GM12878 (cell line): Measurements from ENCODE around the gene COX6B1. TPM values are rescaled to one million over a fixed set of nuclear protein-coding genes. Genes with fewer than 3 reads are reported as not detected.

ENCODE experiments used
- ASH2L ChIP-seq: fragments of 300-600, 200-600 bp; sonication (generic); IDR thresholded peaks from 2 replicates; pipeline ENCODE4 v1.6.1; 2017; ENCODE audit warnings: low read depth, mild to moderate bottlenecking, borderline replicate concordance
- EED ChIP-seq: sonication (generic); IDR thresholded peaks from 2 replicates; pipeline ENCODE4 v1.6.1; 2016; ENCODE audit warnings: antibody characterized with exemption, low read depth
- ESRRA ChIP-seq: IDR thresholded peaks from 2 replicates; pipeline ENCODE4 v1.6.1; 2012; ENCODE audit warnings: mild to moderate bottlenecking, low read length, improper control_type of control experiment
- EZH2 ChIP-seq: IDR thresholded peaks from 2 replicates; pipeline ENCODE4 v1.6.1; 2012; ENCODE audit warnings: low read depth, mild to moderate bottlenecking, control low read depth, inconsistent platforms, low read length, borderline replicate concordance; ENCODE audit not compliant: control insufficient read depth
- IKZF1 ChIP-seq: fragments of 450-650 bp; conservative IDR thresholded peaks from 2 replicates; pipeline ENCODE4 v1.6.1; 2017; ENCODE audit warnings: antibody characterized with exemption, mild to moderate bottlenecking
- MAX ChIP-seq: IDR thresholded peaks from 2 replicates; pipeline ENCODE4 v1.6.1; 2012; ENCODE audit warnings: low read depth, low read length, improper control_type of control experiment
- MEF2A ChIP-seq: IDR thresholded peaks from 2 replicates; pipeline ENCODE4 v1.6.1; 2011; ENCODE audit warnings: low read depth, mild to moderate bottlenecking, low read length, moderate library complexity; ENCODE audit not compliant: insufficient read depth
- MTA2 ChIP-seq: fragments of 450-650 bp; IDR thresholded peaks from 2 replicates; pipeline ENCODE4 v1.6.1; 2016; ENCODE audit warnings: low read depth, mild to moderate bottlenecking, moderate library complexity
- NR2C2 ChIP-seq: IDR thresholded peaks from 2 replicates; pipeline ENCODE4 v1.6.1; 2011; ENCODE audit warnings: borderline replicate concordance, low read depth; ENCODE audit not compliant: control insufficient read depth, insufficient read length
- RFX5 ChIP-seq: IDR thresholded peaks from 2 replicates; pipeline ENCODE4 v1.6.1; 2011; ENCODE audit warnings: low read depth, low read length, improper control_type of control experiment
- TBL1XR1 ChIP-seq: IDR thresholded peaks from 2 replicates; pipeline ENCODE4 v1.6.1; 2012; ENCODE audit warnings: low read depth, low read length, improper control_type of control experiment
- ZNF592 ChIP-seq: fragments of 450-650 bp; IDR thresholded peaks from 2 replicates; pipeline ENCODE4 v1.6.1; 2017; ENCODE audit warnings: mild to moderate bottlenecking, moderate library complexity
- polyA plus RNA-seq, 11 experiments: library from polyadenylated mRNA; depleted of rRNA in 4 of 11; unstranded in 6 of 11; stranded (reverse) in 5 of 11; fragments of >200 nt; fragmentation: Nextera tagmentation in 4 of 11; fragmentation: Illumina TruSeq in 1 of 11; extraction: Ambion mirVana in 4 of 11; extraction: Trizol in 1 of 11; gene quantifications; 1 replicate in 1 of 11; 2 replicates in 10 of 11; pipeline versions ENCODE4 v1.2.1 to v1.2.3, GENCODE V29; 2011 to 2016; ENCODE audit warnings: inconsistent platforms in 2 of 11, missing spikeins in 2 of 11, low read depth in 1 of 11
- total RNA-seq, 4 experiments: library from RNA; depleted of rRNA in 3 of 4; stranded (reverse); fragments of >200 nt in 3 of 4; fragmentation: Illumina TruSeq in 1 of 4; extraction: Trizol in 1 of 4; gene quantifications; 2 replicates each; pipeline versions ENCODE4 v1.2.1 to v1.2.3, GENCODE V29; 2013 to 2021
- TF ChIP-seq, protein P1 (sequence below): fragments of 150-350 bp; IDR thresholded peaks from 2 replicates; pipeline ENCODE4 v1.6.1; 2014; ENCODE audit warnings: mild to moderate bottlenecking, low read depth, low read length

COX6B1 gene
- total and polyA plus RNA-seq, 10 of the 15 experiments (the other 5 are each of a cell fraction or from before 2014, with no cell fraction given), result 500 to 1,700 (median 862) TPM

DNA sequence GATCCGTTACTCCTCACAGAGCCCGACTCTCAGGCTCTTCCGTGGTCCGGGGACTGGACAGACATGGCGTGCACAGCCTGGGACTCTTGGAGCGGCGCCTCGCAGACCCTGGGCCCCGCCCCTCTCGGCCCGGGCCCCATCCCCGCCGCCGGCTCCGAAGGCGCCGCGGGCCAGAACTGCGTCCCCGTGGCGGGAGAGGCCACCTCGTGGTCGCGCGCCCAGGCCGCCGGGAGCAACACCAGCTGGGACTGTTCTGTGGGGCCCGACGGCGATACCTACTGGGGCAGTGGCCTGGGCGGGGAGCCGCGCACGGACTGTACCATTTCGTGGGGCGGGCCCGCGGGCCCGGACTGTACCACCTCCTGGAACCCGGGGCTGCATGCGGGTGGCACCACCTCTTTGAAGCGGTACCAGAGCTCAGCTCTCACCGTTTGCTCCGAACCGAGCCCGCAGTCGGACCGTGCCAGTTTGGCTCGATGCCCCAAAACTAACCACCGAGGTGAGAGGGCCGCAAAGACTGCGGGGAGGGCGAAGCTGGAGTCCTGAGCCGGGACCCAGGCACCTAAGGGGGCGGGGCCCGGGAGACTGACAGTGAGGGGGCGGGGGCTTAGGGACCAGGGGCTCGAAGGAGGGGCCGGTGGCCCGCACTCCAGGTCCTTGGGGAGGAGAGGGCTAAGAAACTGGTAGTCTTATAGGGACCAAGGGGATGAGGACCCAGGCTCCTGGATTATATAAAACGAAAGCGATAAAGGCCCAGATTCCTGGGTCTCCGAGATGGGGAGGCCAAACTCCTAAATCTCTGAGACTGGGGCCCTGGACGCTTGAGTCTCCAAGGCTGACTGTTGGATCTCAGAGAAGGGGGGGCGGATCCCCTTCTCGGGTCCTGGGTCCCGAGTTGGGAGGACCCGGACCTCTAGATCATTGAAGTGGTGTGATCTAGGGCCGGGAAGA, 4.6 kb upstream of the COX6B1 start (continued):
- TF ChIP-seq ZNF592 (no peak), MAX (peak; percentile 65; the same call in 1 of the 2 replicates), TBL1XR1 (0 out of 2 replicates have a peak, but pooled peaks have one; percentile 17), IKZF1 (peak; percentile 84), RFX5 (0 out of 2 replicates have a peak, but pooled peaks have one; percentile 17), ASH2L (no peak), MEF2A (no peak), EZH2 (no peak), ESRRA (no peak), EED (no peak), NR2C2 (no peak), MTA2 (no peak)
- TF ChIP-seq, protein P1, sequence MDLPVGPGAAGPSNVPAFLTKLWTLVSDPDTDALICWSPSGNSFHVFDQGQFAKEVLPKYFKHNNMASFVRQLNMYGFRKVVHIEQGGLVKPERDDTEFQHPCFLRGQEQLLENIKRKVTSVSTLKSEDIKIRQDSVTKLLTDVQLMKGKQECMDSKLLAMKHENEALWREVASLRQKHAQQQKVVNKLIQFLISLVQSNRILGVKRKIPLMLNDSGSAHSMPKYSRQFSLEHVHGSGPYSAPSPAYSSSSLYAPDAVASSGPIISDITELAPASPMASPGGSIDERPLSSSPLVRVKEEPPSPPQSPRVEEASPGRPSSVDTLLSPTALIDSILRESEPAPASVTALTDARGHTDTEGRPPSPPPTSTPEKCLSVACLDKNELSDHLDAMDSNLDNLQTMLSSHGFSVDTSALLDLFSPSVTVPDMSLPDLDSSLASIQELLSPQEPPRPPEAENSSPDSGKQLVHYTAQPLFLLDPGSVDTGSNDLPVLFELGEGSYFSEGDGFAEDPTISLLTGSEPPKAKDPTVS, result no peak
